Keratinocyte (primary cell): ENCODE data around the gene CHST14. TPM values are rescaled to one million over a fixed set of nuclear protein-coding genes. Genes with fewer than 3 reads are reported as not detected.

Experiments used
- DNase-seq: peaks from one replicate; pipeline ENCODE4 v3.0.0-alpha.2; 2011; ENCODE audit warnings: low read depth, missing footprints, low spot score
- FAIRE-seq: peaks from 2 replicates; lab custom pipeline; 2011; peaks lifted over from hg19 to GRCh38; lab: Jason Lieb, UNC
- H2AFZ ChIP-seq: 2 replicates; pipeline ENCODE4 v1.6.0; 2012; ENCODE audit warnings: low read length, control low read depth, inconsistent platforms; ENCODE audit not compliant: control insufficient read depth
- H3K27ac ChIP-seq: 2 replicates; pipeline ENCODE4 v1.5.1; 2011; ENCODE audit warnings: low read length; ENCODE audit not compliant: control insufficient read depth, insufficient read depth
- H3K27me3 ChIP-seq: 3 replicates; pipeline ENCODE4 v1.6.0; 2011; ENCODE audit warnings: low read length; ENCODE audit not compliant: control insufficient read depth, insufficient read depth; ENCODE audit errors: extremely low read depth
- H3K36me3 ChIP-seq, 2 experiments: 2 replicates in 1 of 2; 3 replicates in 1 of 2; pipeline ENCODE4 v1.5.1; 2011; ENCODE audit warnings: low read length in 2 of 2, mild to moderate bottlenecking in 1 of 2; ENCODE audit not compliant: control insufficient read depth in 2 of 2, insufficient read depth in 2 of 2; ENCODE audit errors: extremely low read depth in 1 of 2
- H3K4me1 ChIP-seq: 3 replicates; pipeline ENCODE4 v1.5.1; 2011; ENCODE audit warnings: low read length; ENCODE audit not compliant: control insufficient read depth, insufficient read depth; ENCODE audit errors: extremely low read depth
- H3K4me2 ChIP-seq: 3 replicates; pipeline ENCODE4 v1.6.0; 2011; ENCODE audit warnings: low read depth, low read length; ENCODE audit not compliant: control insufficient read depth, insufficient read depth; ENCODE audit errors: extremely low read depth
- H3K4me3 ChIP-seq, 3 experiments: fragments of 200-600 bp in 1 of 3; sonication (generic) in 1 of 3; 2 replicates in 2 of 3; 3 replicates in 1 of 3; pipeline ENCODE4 v1.5.1; 2011 to 2016; ENCODE audit warnings: low read length in 3 of 3, mild to moderate bottlenecking in 3 of 3, control low read depth in 2 of 3, inconsistent platforms in 1 of 3, low read depth in 1 of 3, mixed read lengths in 1 of 3, mixed run types in 1 of 3, moderate library complexity in 1 of 3; ENCODE audit not compliant: control insufficient read depth in 2 of 3, insufficient read depth in 2 of 3; ENCODE audit errors: extremely low read depth in 1 of 3
- H3K79me2 ChIP-seq: 2 replicates; pipeline ENCODE4 v1.6.0; 2012; ENCODE audit warnings: low read length; ENCODE audit not compliant: control insufficient read depth, insufficient read depth
- H3K9ac ChIP-seq: 3 replicates; pipeline ENCODE4 v1.6.0; 2011; ENCODE audit warnings: low read length; ENCODE audit not compliant: control insufficient read depth, insufficient read depth; ENCODE audit errors: extremely low read depth
- H3K9me1 ChIP-seq: 3 replicates; pipeline ENCODE4 v1.6.0; 2011; ENCODE audit warnings: low read length; ENCODE audit not compliant: control insufficient read depth, insufficient read depth; ENCODE audit errors: extremely low read depth
- H3K9me3 ChIP-seq: 2 replicates; pipeline ENCODE4 v1.5.1; 2012; ENCODE audit warnings: low read depth, low read length; ENCODE audit not compliant: control insufficient read depth
- H4K20me1 ChIP-seq: 3 replicates; pipeline ENCODE4 v1.6.0; 2011; ENCODE audit warnings: low read length; ENCODE audit not compliant: control insufficient read depth, insufficient read depth; ENCODE audit errors: extremely low read depth
- CTCF ChIP-seq, 3 experiments: IDR thresholded peaks in 1 of 3; conservative IDR thresholded peaks in 1 of 3; optimal IDR thresholded peaks in 1 of 3; 2 replicates in 2 of 3; 3 replicates in 1 of 3; pipeline versions ENCODE3 to v1.5.1; 2011; ENCODE audit warnings: low read length in 3 of 3, mild to moderate bottlenecking in 3 of 3, moderate library complexity in 2 of 3, control low read depth in 1 of 3, inconsistent platforms in 1 of 3; ENCODE audit not compliant: insufficient read depth in 2 of 3; ENCODE audit errors: extremely low read depth in 1 of 3
- EZH2 ChIP-seq: IDR thresholded peaks from one replicate; pipeline ENCODE4 v1.6.1; 2012; ENCODE audit warnings: inconsistent platforms, mild to moderate bottlenecking, low read length, moderate library complexity
- dilution Hi-C: fragments of 300-500 bp; cut with MboI; formaldehyde crosslinking; loops from one replicate; pipeline ENCODE4 v1.7.0; 2020; ENCODE audit warnings: low sequenced_read_pairs; ENCODE audit not compliant: extremely low pct_ligation_motif_present
- polyA plus RNA-seq, 5 experiments: library from polyadenylated mRNA; depleted of rRNA in 3 of 5; stranded (reverse) in 3 of 5; stranded (forward) in 1 of 5; unstranded in 1 of 5; fragments of >200 nt; gene quantifications; 1 replicate in 1 of 5; 2 replicates in 3 of 5; 3 replicates in 1 of 5; pipeline versions ENCODE4 v1.2.1 to v1.2.3, GENCODE V29; 2011 to 2012; ENCODE audit warnings: missing spikeins in 2 of 5, low read depth in 1 of 5, low replicate concordance in 1 of 5

The CHST14 gene
- polyA plus RNA-seq, 1 donor (not counting 4 experiments of a cell fraction or from before 2014, with no cell fraction given), result 1.5 TPM

GRCh38 chr15:40444736-40445135 is 26.0 kb upstream of the CHST14 start:
- no peak for DNase-seq
- H3K27me3 ChIP-seq, result no peaks in the 10 kb centered on the region
- no peak overlapping the region for H3K9ac ChIP-seq
- peaks cover 3% of the 10 kb centered on the region for H4K20me1 ChIP-seq
- H3K9me3 ChIP-seq, result no peaks in the 10 kb centered on the region
- dilution Hi-C loops, result no loop called here
- H3K9me1 ChIP-seq, result no peaks in the 10 kb centered on the region
- peaks cover 14% of the 10 kb centered on the region for H3K4me1 ChIP-seq
- H3K27ac ChIP-seq, result no peak overlapping the region
- no peak overlapping the region for H3K4me3 ChIP-seq
- peaks cover 0 to 4% of the 10 kb centered on the region in 2 experiments for H3K36me3 ChIP-seq
- no peak overlapping the region for H2AFZ ChIP-seq
- no peak overlapping the region for H3K4me2 ChIP-seq
- H3K79me2 ChIP-seq, result peaks cover 38% of the 10 kb centered on the region
- TF ChIP-seq EZH2 (no peak), CTCF (optimal IDR thresholded peaks at IDR 0.05 in 1 of 3, IDR thresholded peaks at IDR 0.05 in 1 of 3, conservative IDR thresholded peaks at IDR 0.05 in 1 of 3; ENCODE audit: extremely low read depth in 1 of 3, insufficient read depth in 2 of 3, low read length in 3 of 3) (no peak)
- FAIRE-seq, result no peak

GRCh38 chr15:40445421-40445922 is 25.3 kb upstream of the CHST14 start:
- FAIRE-seq (peak; percentile 75), DNase-seq (no peak)
- peaks cover 0 to 4% of the 10 kb centered on the region in 2 experiments for H3K36me3 ChIP-seq
- no peak overlapping the region for H3K4me3 ChIP-seq
- dilution Hi-C loops, result no loop called here
- H3K4me1 ChIP-seq, result peaks cover 7% of the 10 kb centered on the region
- H2AFZ ChIP-seq, result no peak overlapping the region
- peaks cover 3% of the 10 kb centered on the region for H4K20me1 ChIP-seq
- H3K79me2 ChIP-seq, result peaks cover 46% of the 10 kb centered on the region
- H3K9ac ChIP-seq, result no peak overlapping the region
- no peaks in the 10 kb centered on the region for H3K9me1 ChIP-seq
- H3K9me3 ChIP-seq, result no peaks in the 10 kb centered on the region
- H3K27ac ChIP-seq, result no peak overlapping the region
- H3K4me2 ChIP-seq, result peak overlapping the region; percentile 29
- no peak for TF ChIP-seq CTCF (optimal IDR thresholded peaks at IDR 0.05 in 1 of 3, IDR thresholded peaks at IDR 0.05 in 1 of 3, conservative IDR thresholded peaks at IDR 0.05 in 1 of 3; ENCODE audit: extremely low read depth in 1 of 3, insufficient read depth in 2 of 3, low read length in 3 of 3)
- no peak for TF ChIP-seq EZH2
- H3K27me3 ChIP-seq, result no peaks in the 10 kb centered on the region
